ENCODE measurements around the gene SIX1. TPM values are rescaled to one million over a fixed set of nuclear protein-coding genes. Genes with fewer than 3 reads are reported as not detected.

The SIX1 gene
- total RNA-seq, 1 donor: under 0.01 TPM

DNA sequence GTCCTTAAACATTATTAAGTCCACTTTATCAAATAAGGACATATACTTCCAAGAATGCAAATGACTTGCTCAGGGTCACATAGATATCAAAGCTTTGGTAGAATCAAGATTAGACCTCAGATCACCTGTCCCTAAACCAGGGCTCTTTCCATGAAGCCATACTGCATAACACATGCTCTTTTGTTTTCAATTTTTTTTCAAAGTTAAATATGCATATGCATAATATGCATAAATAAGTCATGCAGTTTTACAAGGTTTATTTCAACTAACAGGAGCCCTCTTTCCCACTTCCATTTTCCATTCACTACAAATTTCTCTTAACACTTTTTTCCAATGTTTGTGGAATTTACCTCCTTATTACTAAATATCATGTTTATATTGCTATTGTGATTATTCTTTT, 53.1 kb downstream of the SIX1 start:
- DNase-seq (ENCODE audit: low read depth): no peak
- no peak for TF ChIP-seq CTCF (IDR thresholded peaks at IDR 0.05; ENCODE audit: insufficient read depth, low read depth, low read length)
- H3K4me3 ChIP-seq (ENCODE audit: low read depth, low read length): no peak overlapping the region

GRCh38 chr14:60594062-60594461, 55.2 kb downstream of the SIX1 start:
- no peak overlapping the region for H3K4me3 ChIP-seq (ENCODE audit: low read depth, low read length)
- no peak for DNase-seq (ENCODE audit: low read depth)
- TF ChIP-seq CTCF (IDR thresholded peaks at IDR 0.05; ENCODE audit: insufficient read depth, low read depth, low read length): no peak

Other genes starting within 250 kb of the SIX1 start
- under 0.01 TPM in 1 of 2 replicates, not detected in the other for gene C14orf39, start 163.4 kb downstream of the SIX1 start, total RNA-seq
- not detected in 2 replicates for gene SIX6, start 140.3 kb downstream of the SIX1 start, total RNA-seq
- 8.7 and 14.7 TPM in 2 replicates for gene SIX4, start 74.9 kb upstream of the SIX1 start, total RNA-seq
- gene MNAT1, start 85.3 kb upstream of the SIX1 start, total RNA-seq: 59.3 and 71.7 TPM in 2 replicates

Measured in fibroblast of villous mesenchyme (primary cell).